Activated CD8-positive, alpha-beta memory T cell treated with anti-CD3 and anti-CD28 coated beads for 36 hours (primary cell): ENCODE measurements around the gene SH3BGRL. TPM values are rescaled to one million over a fixed set of nuclear protein-coding genes. Genes with fewer than 3 reads are reported as not detected.
"Not testable (repeated sequence)": the region's sequence is repeated elsewhere in the genome, so short reads cannot be mapped to it uniquely, and the experiment has no call there.

ENCODE experiments used
- CTCF ChIA-PET: fragments of 350-600 bp; sonication (Branson Sonifier 250); formaldehyde crosslinking; loops from one replicate; lab custom pipeline; 2021; ENCODE audit warnings: antibody characterized with exemption; lab: Charles Lee
- POLR2A ChIA-PET: fragments of 350-600 bp; sonication (Branson Sonifier 250); formaldehyde crosslinking; loops from one replicate; lab custom pipeline; 2021; ENCODE audit warnings: antibody characterized with exemption; lab: Charles Lee
- total RNA-seq, 2 experiments: library from RNA; stranded (reverse); gene quantifications; one replicate each; pipeline ENCODE4 v1.2.3, GENCODE V29; 2021

The SH3BGRL gene
- total RNA-seq, 2 experiments from 2014 or later = 22.5 to 23.3 TPM

DNA sequence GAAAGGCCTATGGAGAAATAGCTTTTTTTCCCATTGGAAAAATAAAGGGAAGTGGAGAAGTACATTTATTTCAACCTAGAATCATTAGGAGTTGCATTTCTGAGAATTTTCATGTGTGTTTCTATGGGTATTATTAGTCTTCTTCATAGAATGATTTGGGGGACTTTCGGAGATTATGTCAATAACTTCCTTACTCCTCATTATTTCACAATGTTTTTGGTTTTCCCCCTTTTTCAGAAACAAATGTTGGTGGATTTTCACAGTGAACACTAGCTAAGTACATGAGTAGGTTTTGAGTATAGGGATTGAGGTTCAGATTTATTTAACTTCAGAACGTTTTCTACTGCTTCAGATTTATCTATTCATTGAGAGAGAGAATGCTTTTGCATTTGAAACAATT, 54.0 kb downstream of the SH3BGRL start:
- CTCF ChIA-PET = no interaction called here

DNA sequence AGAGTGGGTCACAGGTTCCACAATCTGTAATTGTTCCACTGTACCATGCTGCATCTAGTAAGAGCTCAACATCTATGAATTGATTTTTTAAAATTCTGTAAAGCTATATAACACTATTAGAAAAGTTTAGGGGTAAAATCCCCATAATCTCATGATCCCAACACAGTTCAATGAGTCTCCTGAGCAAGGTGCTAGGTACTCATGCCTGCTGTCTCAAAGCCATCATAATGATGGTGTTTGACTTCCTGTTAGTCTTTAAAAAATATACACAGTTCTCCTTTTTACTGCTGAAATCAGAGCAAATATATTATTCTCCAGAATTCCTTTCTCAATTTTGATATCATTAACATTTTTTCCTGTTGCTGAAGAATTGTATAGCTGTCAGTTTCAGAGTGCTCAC, 55.9 kb downstream of the SH3BGRL start:
- ChIA-PET POLR2A (no interaction called here), CTCF (no interaction called here)

More for the DNA sequence above, 54.0 kb downstream of the SH3BGRL start:
- POLR2A ChIA-PET = no interaction called here

DNA sequence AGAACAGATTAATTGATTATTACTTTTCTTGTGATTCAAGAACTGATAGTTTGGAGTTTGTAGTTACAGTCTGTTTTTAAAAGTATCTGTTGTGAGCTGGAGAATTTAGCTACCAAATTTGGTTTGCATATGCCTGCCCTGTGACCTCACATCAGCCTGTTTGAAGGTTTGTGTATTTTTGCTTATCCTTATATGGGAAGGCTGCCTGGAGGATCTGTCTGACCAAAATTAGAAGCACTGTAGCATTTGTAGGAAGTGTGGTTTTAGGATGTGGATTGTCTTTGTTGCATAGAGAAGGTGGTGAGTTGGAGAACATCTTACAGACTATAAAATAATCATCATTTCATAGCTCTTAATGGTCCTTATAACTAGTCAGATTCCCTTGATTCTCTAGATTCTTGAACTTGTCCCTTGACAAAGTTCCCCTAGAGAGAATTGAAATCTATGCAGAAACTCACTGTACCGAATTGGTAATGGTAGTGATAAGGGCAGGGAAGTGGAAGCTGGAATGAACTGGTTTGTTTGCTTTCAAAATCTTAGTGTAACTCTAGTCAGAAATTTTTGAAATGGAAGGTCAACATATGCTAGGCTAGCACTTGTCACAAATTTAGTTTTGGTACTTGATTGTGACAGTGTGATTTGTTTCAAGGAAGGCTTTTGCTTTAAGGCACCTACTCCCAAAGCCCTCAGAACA, 57.3 kb downstream of the SH3BGRL start:
- ChIA-PET POLR2A (interaction anchor here (0.6 kb wide), 1 partner anchor 58 kb away, joined by 3 read pairs; no protein-coding TSS in a partner anchor), CTCF (no interaction called here)

DNA sequence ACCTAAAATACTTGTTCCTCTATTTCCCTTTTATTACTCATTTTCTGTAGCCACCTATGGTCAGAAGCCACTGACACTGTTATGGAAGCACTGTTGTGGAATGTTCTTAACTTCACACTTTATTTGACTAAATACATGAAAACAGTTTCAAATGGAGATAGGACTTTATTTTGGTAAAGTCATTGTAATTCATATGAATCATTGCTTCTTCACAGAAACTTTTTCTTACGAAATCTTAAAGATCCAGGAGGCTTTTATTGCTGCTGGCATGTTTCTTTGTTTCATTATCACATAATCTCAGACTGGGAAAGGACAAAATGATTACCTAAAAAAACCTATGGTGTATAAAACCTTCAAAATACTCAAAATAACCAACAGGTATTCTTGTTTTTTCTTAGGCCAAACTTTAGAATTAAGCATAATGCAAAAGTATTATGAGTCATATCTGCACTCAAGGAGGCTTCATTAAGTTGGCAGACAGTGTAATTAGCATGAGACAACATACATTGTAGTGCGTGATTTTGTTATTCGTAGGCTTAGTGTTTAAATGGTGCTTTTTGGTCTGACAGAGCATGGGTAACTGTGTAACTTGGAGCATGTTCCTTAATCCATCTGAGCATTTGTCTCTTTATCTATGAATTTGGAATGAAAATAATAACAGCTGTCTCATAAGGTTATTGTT, 58.0 kb downstream of the SH3BGRL start:
- ChIA-PET CTCF (no interaction called here), POLR2A (no interaction called here)

DNA sequence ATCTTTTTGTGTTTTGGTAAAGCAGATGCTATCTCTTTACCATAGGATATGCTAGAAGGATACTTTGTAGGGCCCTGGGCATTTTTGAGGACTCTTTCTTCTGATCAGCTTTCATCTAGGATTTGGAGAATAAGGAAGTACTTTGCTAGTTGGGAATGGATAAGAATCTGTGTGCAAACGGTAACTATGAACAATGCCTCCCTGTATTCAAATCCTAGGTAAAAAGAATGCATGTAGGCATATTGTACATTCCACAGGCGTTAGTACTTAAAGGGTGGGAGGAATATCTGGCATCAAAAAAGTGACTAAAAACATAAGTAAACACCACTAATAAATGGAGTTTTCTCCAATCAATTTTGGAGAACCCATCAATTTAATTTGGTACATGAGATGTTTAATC, 59.7 kb downstream of the SH3BGRL start:
- CTCF ChIA-PET = no interaction called here
- POLR2A ChIA-PET = no interaction called here

DNA sequence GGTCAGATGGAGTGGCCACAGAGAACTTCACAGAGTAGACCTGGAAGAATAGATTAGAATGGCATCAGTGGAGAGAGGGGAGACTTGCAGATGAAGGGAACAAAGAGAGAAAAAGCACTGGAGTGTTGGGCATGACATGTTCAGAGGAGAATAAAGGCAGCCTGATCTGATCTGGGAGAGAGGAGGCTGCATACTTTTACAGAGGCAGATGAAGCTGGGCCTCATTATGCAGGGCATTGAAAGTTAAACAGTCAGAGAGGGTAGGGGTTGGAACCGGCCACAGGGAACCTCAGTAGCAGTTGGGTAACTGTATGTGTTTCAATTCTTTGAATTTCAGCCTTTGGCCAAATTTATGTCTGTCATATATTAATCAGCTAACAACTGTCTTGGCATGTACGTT, 61.2 kb downstream of the SH3BGRL start:
- ChIA-PET POLR2A (no interaction called here), CTCF (no interaction called here)

DNA sequence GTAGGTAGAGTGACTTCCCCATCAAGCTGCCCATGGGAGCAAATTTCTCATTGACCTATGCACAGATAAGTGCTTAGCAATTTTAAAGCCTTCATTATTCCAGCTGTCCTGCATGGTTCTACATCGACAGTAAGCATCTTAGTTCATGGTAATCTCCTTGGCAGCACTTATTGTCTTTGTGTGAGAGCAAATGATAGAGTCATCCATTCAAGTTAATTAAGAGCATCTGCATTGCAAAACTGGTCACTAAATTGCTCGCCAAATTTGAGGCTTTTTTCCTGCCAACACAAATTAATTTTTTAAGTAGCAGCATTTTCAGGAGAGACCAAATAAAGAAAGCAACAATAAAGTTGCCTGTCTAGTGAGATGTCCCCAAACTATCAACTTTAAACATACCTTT, 76.7 kb downstream of the SH3BGRL start:
- ChIA-PET POLR2A (no interaction called here), CTCF (no interaction called here)

DNA sequence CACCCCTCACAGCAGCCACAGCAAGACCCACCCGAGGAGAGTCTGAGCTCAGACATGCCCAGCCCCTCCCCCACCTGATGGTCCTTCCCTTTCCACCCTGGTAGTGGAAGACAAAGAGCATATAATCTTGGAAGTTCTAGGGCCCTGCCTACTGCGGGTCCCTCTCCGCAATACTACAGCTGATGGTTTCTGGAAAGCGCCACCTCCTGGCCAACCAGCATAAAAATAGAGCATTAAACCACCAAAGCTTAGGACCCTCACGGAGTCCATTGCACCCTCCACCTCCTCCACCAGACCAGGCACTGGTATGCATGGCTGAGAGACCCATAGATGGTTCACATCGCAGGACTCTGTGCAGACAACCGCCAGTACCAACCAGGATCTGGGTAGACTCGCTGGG, 78.2 kb downstream of the SH3BGRL start:
- POLR2A ChIA-PET = no interaction called here
- CTCF ChIA-PET = no interaction called here

DNA sequence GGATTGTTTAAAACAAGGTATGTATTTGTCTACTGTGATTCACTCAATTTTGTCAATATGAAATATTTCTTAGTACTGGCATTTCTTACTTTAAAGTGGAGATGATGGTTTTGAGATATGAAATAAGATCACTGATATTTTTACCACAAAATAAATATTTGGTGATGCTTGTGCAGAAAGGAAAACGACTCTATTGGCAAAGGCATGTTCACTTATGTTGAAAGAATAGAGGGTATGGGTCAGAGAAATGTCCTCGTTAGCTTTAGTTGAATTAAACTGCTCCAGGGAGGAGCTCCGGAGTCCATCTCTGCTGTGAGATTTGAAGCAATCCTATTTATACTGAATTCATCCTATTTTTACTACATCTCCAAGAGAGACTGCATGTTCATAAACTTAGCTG, 84.2 kb downstream of the SH3BGRL start:
- ChIA-PET CTCF (interaction anchor here (0.7 kb wide), 1 partner anchor 19 kb away, joined by 6 read pairs; no protein-coding TSS in a partner anchor), POLR2A (no interaction called here)

DNA sequence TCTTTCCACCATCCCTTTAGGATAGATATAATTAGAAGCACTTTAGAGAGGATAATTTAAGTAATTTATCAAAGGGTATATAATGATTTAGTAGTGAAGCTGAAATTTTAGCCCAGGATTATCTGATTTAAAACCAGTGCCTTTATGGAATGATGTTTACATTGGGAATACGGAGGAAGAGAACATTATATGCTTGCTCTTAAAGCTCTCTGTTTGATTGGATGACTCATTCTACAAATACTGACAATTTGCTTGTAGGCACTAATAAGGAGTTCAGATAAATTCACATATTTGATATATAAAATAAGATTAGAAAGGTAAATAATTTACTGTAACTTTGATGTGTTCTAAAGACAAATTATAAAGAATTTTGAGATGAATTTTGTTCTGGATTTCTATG, 84.7 kb downstream of the SH3BGRL start:
- ChIA-PET POLR2A (no interaction called here), CTCF (no interaction called here)

DNA sequence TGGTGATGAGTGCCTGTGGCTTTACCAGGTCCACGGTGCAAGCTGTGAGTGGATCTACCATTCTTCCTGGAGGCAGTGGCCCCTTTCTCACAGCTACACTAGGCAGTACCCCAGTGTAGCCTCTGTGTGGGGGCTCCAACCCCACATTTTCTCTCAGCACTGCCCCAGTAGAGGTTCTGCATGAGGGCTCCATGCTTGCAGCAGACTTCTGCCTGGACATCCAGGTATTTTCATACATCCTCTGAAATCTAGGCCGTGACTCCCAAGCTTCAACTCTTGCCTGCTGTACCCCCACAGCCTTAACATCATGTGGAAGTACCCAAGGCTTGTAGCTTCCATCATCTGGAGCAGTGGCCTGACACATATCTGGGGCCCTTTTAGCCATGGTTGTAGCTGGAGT, 90.1 kb downstream of the SH3BGRL start:
- ChIA-PET POLR2A (no interaction called here), CTCF (no interaction called here)

DNA sequence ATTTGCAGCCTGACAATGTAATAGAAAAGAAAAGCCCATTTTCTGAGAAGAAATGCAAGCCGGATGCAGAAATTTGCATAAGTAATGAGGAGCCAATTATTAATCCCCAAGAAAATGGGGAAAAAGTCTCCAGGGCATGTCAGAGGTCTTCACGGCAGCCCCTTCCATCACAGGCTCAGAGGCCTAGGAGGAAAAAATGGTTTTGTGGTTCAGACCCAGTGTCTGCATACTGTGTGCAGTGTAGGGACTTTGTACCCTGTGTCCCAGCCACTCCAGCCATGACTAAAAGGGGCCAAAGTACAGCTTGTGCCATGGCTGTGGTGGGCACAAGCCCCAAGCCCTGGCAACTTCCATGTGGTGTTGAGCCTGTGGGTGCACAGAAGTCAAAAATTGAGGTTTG, 92.2 kb downstream of the SH3BGRL start:
- ChIA-PET CTCF (no interaction called here), POLR2A (no interaction called here)

DNA sequence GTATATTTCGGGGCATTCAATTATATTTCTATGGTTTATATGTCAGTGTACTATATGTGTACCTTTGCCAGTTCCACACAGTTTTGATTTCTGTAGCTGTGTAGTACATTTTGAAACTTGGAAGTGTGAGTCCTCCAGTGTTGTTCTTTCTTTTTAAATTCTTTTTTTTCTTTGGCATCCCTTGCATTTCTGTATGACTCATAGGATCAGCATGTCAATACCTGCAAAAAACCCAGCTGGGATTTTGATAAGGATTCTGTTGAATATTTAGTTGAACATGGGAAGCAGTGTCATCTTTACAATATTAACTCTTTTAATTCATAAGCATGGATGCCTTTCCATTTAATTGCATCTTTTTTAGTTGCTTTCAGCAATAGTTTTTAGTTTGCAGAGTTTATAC, 100.0 kb downstream of the SH3BGRL start:
- CTCF ChIA-PET = no interaction called here
- POLR2A ChIA-PET = no interaction called here

DNA sequence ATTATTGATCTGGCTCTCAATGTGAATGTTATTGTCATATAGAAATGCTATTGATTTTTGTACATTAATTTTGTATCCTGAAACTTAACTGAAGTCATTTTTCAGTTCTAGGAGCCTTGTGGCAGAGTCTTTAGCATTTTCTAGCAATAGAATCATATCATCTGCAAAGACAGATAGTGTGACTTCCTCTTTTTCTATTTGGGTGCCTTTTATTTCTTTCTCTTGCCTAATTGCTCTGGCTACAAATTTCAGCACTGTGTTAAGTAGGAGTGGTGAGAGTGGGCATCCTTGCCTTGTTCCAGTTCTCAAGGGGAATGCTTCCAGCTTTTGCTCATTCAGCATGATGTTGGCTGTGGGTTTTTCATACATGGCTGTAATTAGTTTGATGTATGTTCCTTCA, 102.7 kb downstream of the SH3BGRL start:
- POLR2A ChIA-PET = no interaction called here
- CTCF ChIA-PET = no interaction called here

DNA sequence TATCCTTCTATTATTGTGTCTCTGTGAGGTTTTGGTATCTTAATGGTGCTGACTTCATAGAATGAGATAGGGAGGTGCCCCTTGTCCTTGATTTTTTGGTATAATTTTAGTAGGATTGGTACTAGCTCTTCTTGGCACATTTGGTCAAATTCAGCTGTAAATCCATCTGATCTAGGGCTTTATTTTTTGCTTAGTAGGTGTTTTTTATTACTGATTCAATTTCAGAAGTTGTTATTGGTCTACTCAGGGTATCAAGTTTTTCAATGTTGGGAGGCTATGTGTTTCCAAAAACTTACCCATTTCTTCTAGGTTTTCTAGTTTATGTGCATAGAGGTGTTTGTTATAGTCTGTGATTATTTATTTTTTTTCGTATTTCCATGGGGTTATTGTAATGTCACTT, 103.3 kb downstream of the SH3BGRL start:
- ChIA-PET POLR2A (no interaction called here), CTCF (no interaction called here)

DNA sequence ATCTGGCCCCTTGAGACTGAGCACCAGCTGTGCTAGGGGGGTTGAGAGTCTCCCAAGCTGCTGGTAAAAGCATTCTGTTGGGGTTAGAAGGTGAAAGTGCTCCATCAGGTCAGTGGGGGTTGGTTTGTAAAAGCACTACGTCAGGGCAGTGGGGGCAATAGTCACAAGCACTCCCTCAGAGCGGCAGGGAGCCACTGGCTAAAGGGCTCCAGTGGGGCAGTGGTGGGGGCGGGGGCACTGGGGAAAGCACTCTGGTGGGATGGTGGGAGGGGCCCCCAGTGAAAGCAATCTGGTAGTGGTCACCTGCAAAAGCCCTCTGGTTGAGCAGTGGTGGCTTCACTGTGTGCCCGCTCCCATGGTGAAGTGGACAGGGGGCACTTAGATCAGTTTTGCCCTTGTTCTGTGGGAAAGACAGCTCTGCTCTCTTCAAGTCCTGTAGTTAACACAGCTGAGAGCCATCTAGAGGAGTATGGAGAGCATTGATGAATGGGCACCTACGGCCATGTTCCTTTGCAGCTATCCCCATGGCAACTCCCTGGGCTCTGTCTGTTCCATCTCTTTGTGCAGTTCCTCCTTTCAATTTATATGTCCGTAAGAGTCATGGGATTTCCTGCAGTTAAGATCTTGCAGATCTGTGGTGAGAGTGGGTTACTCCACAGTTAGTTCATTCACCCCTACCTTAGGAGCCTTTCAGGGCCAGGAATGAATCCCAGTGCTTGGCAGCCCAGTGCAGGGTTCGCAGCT, 106.4 kb downstream of the SH3BGRL start:
- CTCF ChIA-PET = no interaction called here
- POLR2A ChIA-PET = no interaction called here

DNA sequence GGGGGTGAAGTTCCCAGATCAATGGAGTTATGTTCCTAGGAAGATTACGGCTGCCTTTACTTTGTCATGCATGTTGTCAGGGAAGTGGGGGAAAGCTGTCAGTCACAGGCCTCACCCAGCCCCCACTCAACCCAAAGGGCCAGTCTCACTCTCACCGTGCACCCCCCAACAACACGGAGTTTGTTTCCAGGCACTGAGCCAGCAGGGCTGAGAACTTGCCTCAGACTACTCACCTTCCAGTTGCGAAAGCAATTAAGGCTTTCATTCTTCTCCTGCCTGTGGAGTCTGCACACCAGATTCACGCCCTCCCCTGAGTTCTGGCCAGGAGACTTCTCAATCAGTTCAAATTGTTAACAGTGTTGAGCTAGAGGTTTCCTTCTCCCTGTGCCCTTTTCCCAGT, 114.3 kb downstream of the SH3BGRL start:
- ChIA-PET POLR2A (no interaction called here), CTCF (no interaction called here)

DNA sequence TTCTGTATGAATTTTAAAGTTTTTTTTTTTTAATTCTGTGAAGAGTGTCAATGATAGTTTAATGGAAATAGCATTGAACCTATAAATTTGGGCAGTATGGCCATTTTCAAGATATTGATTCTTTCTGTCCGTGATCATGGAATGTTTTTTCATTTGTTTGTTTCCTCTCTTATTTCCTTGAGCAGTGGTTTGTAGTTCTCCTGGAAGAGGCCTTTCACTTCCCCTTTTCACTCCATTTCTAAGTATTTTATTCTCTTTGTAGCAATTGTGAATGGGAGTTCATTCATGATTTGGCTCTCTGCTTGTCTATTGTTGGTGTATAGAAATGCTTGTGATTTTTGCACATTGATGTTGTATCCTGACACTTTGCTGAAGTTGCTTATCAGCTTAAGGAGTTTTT, 129.8 kb downstream of the SH3BGRL start:
- CTCF ChIA-PET, POLR2A ChIA-PET: not testable (repeated sequence)

DNA sequence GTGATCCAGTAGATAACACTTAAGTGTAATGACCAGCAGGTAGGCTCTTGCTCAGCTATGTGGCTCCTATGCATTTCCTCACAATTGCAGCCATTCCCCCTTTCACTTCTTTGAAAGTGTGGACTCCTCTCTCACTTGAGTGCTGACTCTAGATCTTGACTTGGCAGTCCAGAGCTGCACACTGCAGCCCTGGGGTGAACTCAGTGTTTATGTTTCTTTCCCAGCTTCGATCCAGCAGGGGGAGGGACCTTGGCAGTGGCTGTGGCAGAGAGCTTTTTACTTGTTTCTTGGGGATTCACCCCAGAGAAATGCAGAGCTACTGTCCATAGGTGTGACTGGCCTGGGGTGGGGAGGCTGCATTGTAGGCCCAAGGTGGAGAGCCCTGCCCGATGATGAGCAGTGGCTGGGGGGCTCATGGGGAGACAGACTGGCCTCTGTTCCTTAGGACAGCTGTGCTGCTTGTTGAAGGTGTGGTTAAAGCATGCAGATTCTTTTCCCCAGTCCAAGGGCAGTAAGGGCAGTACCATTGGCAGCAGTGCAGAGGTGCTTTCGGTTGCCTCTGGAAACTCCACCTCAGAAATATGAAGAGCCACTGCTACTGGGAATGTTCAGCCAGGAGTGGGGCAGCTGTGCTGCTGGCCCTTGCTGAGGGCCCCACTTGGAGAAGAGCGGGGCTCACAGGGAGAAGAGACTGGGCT, 134.7 kb downstream of the SH3BGRL start:
- ChIA-PET CTCF (no interaction called here), POLR2A (no interaction called here)

DNA sequence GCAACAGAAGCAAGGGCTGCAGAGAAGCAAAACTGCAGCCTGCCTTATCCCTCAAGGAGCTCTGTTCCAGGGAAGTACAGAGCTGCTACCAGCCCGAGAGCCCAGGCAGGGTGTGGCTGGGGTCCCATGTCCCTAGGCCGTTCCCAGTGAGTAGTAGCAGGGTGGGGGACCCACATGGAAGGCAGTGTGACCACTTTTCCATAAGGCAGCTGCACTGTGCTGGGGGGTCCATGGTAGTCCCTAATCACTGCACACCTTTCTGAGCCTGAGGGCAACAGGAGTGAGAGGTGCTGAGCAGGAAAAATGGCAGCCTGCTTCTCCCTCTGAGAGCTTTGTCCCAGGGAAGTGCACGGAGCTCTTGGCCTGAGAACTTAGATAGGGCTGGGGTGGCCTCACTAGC, 135.9 kb downstream of the SH3BGRL start:
- POLR2A ChIA-PET = no interaction called here
- CTCF ChIA-PET = no interaction called here
